ENCODE measurements around the gene ZNF330.

Gene ZNF330

GRCh38 chr4:141258558-141258957 is 37.9 kb downstream of the ZNF330 start:
- Histone ChIP-seq H3F3A (ENCODE audit: insufficient read depth, low read length) (no peaks in the 10 kb centered on the region), H3K4me2 (ENCODE audit: low read depth, low read length) (no peak overlapping the region), H4K20me1 (ENCODE audit: insufficient read depth, low read length) (no peaks in the 10 kb centered on the region), H3K4me1 (ENCODE audit: low read length) (peaks cover 14% of the 10 kb centered on the region), H3K27me3 (replicated peaks; ENCODE audit: insufficient read depth, low read length) (no peaks in the 10 kb centered on the region), H3K36me3 (replicated peaks; ENCODE audit: insufficient read depth, low read length) (no peaks in the 10 kb centered on the region), H3K9me2 (replicated peaks; ENCODE audit: insufficient read depth, low read length) (no peaks in the 10 kb centered on the region), H2AFZ (ENCODE audit: low read length) (no peak overlapping the region), H3K9me3 (replicated peaks; ENCODE audit: insufficient read depth, low read length) (no peaks in the 10 kb centered on the region), H3K4me3 (ENCODE audit: low read length) (no peak overlapping the region), H3K9ac (ENCODE audit: low read length) (no peak overlapping the region), H3K27ac (ENCODE audit: low read length) (no peak overlapping the region), H3K79me2 (ENCODE audit: low read length) (no peaks in the 10 kb centered on the region)
- TF ChIP-seq EZH2 (optimal IDR thresholded peaks at IDR 0.05; ENCODE audit: low read depth, low read length) = no peak
- TF ChIP-seq CTCF (IDR thresholded peaks at IDR 0.05; ENCODE audit: low read length) = no peak
- TF ChIP-seq EZH2phosphoT487 (IDR thresholded peaks at IDR 0.05; ENCODE audit: low read length) = no peak
- DNase-seq = no peak

GRCh38 chr4:141275834-141276233 is 55.1 kb downstream of the ZNF330 start:
- H2AFZ ChIP-seq (ENCODE audit: low read length) = no peak overlapping the region
- no peaks in the 10 kb centered on the region for H3K36me3 ChIP-seq (replicated peaks; ENCODE audit: insufficient read depth, low read length)
- H3F3A ChIP-seq (ENCODE audit: insufficient read depth, low read length) = no peaks in the 10 kb centered on the region
- H3K9ac ChIP-seq (ENCODE audit: low read length) = no peak overlapping the region
- H3K4me3 ChIP-seq (ENCODE audit: low read length) = no peak overlapping the region
- H3K27me3 ChIP-seq (replicated peaks; ENCODE audit: insufficient read depth, low read length) = no peaks in the 10 kb centered on the region
- no peak for DNase-seq
- H3K27ac ChIP-seq (ENCODE audit: low read length) = no peak overlapping the region
- H3K4me1 ChIP-seq (ENCODE audit: low read length) = no peaks in the 10 kb centered on the region
- no peaks in the 10 kb centered on the region; the same call in 1 of the 2 replicates for H3K9me3 ChIP-seq (replicated peaks; ENCODE audit: insufficient read depth, low read length)
- no peaks in the 10 kb centered on the region for H3K79me2 ChIP-seq (ENCODE audit: low read length)
- H3K4me2 ChIP-seq (ENCODE audit: low read depth, low read length) = no peak overlapping the region
- no peaks in the 10 kb centered on the region for H4K20me1 ChIP-seq (ENCODE audit: insufficient read depth, low read length)
- TF ChIP-seq CTCF (IDR thresholded peaks at IDR 0.05; ENCODE audit: low read length) = no peak
- TF ChIP-seq EZH2 (optimal IDR thresholded peaks at IDR 0.05; ENCODE audit: low read depth, low read length) = no peak
- TF ChIP-seq EZH2phosphoT487 (IDR thresholded peaks at IDR 0.05; ENCODE audit: low read length) = no peak
- H3K9me2 ChIP-seq (replicated peaks; ENCODE audit: insufficient read depth, low read length) = no peaks in the 10 kb centered on the region

- H3K4me1 ChIP-seq (ENCODE audit: low read length) = no peaks in the 10 kb centered on the region
- no peak overlapping the region for H3K9ac ChIP-seq (ENCODE audit: low read length)
- no peak for DNase-seq
- H3K79me2 ChIP-seq (ENCODE audit: low read length) = no peaks in the 10 kb centered on the region
- no peaks in the 10 kb centered on the region for H4K20me1 ChIP-seq (ENCODE audit: insufficient read depth, low read length)
- no peak overlapping the region for H3K27ac ChIP-seq (ENCODE audit: low read length)
- H3K36me3 ChIP-seq (replicated peaks; ENCODE audit: insufficient read depth, low read length) = no peaks in the 10 kb centered on the region
- no peaks in the 10 kb centered on the region for H3K9me2 ChIP-seq (replicated peaks; ENCODE audit: insufficient read depth, low read length)
- H3K4me3 ChIP-seq (ENCODE audit: low read length) = no peak overlapping the region
- H3K9me3 ChIP-seq (replicated peaks; ENCODE audit: insufficient read depth, low read length) = no peaks in the 10 kb centered on the region
- no peaks in the 10 kb centered on the region for H3K27me3 ChIP-seq (replicated peaks; ENCODE audit: insufficient read depth, low read length)
- H2AFZ ChIP-seq (ENCODE audit: low read length) = no peak overlapping the region
- no peaks in the 10 kb centered on the region for H3F3A ChIP-seq (ENCODE audit: insufficient read depth, low read length)
- no peak for TF ChIP-seq CTCF (IDR thresholded peaks at IDR 0.05; ENCODE audit: low read length)
- TF ChIP-seq EZH2phosphoT487 (IDR thresholded peaks at IDR 0.05; ENCODE audit: low read length) = no peak
- no peak for TF ChIP-seq EZH2 (optimal IDR thresholded peaks at IDR 0.05; ENCODE audit: low read depth, low read length)
- H3K4me2 ChIP-seq (ENCODE audit: low read depth, low read length) = no peak overlapping the region
Measured at GRCh38 chr4:141283152-141283551, 62.5 kb downstream of the ZNF330 start.
